Prostate gland (tissue), 2 donors: ENCODE data around the gene DECR2. TPM values are rescaled to one million over a fixed set of nuclear protein-coding genes. Genes with fewer than 3 reads are reported as not detected.

Experiments used
- DNase-seq: peaks from one replicate; pipeline ENCODE4 v3.0.0-alpha.2; 2019; ENCODE audit warnings: low spot score
- H3K27ac ChIP-seq, 2 donors: fragments of 200-600 bp; sonication (generic); 2 replicates each; pipeline ENCODE4 v1.5.1; 2017 to 2019
- H3K27me3 ChIP-seq: fragments of 200-600 bp; sonication (generic); replicated peaks from 2 replicates; pipeline ENCODE4 v1.5.1; 2019; ENCODE audit not compliant: insufficient read depth
- H3K36me3 ChIP-seq, 2 donors: fragments of 200-600 bp; sonication (generic); 1 replicate in 1 of 2; 2 replicates in 1 of 2; pipeline versions ENCODE4 v1.5.1 to v1.8.1; 2017 to 2019
- H3K4me1 ChIP-seq: fragments of 200-600 bp; sonication (generic); replicated peaks from 2 replicates; pipeline ENCODE4 v1.5.1; 2019
- H3K4me3 ChIP-seq, 2 donors: fragments of 200-600 bp; sonication (generic); 2 replicates each; pipeline ENCODE4 v1.5.1; 2017 to 2019
- H3K9me3 ChIP-seq: fragments of 200-600 bp; sonication (generic); 2 replicates; pipeline ENCODE4 v1.5.1; 2017
- CTCF ChIP-seq, 4 experiments: fragments of 200-600 bp in 2 of 4; fragments of 450-650 bp in 2 of 4; sonication (generic) in 2 of 4; IDR thresholded peaks; 1 replicate in 3 of 4; 2 replicates in 1 of 4; pipeline ENCODE4 v1.5.1; 2016 to 2019; ENCODE audit warnings: antibody characterized with exemption in 4 of 4, mild to moderate bottlenecking in 2 of 4, moderate library complexity in 2 of 4
- POLR2A ChIP-seq: fragments of 450-650 bp; IDR thresholded peaks from one replicate; pipeline ENCODE4 v1.6.1; 2016; ENCODE audit warnings: antibody characterized with exemption, mild to moderate bottlenecking
- POLR2AphosphoS5 ChIP-seq: sonication (generic); formaldehyde crosslinking; IDR thresholded peaks from one replicate; pipeline ENCODE4 v1.6.1; 2017; ENCODE audit warnings: antibody characterized with exemption
- WGBS: methylation state at CpG from one replicate; pipeline ENCODE4 v1.1.5; 2018; 5-methylcytosine and 5-hydroxymethylcytosine counted together
- intact Hi-C: fragments of 100-400 bp; cut with DNase I; formaldehyde crosslinking; loops from one replicate; pipeline ENCODE4 v1.14.2; 2022
- total RNA-seq, 2 donors: library from RNA; depleted of rRNA; stranded (reverse); fragments of >200 nt; gene quantifications; one replicate each; pipeline ENCODE4 v1.1.0, GENCODE V29; 2016

The DECR2 gene
- total RNA-seq, 2 donors from 2014 or later: 23.7 to 38.5 TPM

- TF ChIP-seq POLR2AphosphoS5: no peak
- TF ChIP-seq POLR2A: no peak
- TF ChIP-seq CTCF (IDR thresholded peaks at IDR 0.05): no peak
- H3K27ac ChIP-seq: no peak overlapping the region
- no peaks in the 10 kb centered on the region for H3K36me3 ChIP-seq
- no peaks in the 10 kb centered on the region for H3K9me3 ChIP-seq
- 95% methylated on average over 7 of the region's 7 CpGs for WGBS
- no peaks in the 10 kb centered on the region for H3K4me1 ChIP-seq
- no peak overlapping the region for H3K4me3 ChIP-seq
- no peaks in the 10 kb centered on the region for H3K27me3 ChIP-seq
- intact Hi-C loops: no loop called here
- DNase-seq: no peak
Observed at GRCh38 chr16:392450-393030, 9.1 kb upstream of the DECR2 start.

GRCh38 chr16:396199-396598, 5.5 kb upstream of the DECR2 start:
- peak overlapping the region; percentile 76 to 93 for H3K27ac ChIP-seq
- no peak overlapping the region for H3K4me3 ChIP-seq
- intact Hi-C loops: no loop called here
- H3K36me3 ChIP-seq: no peaks in the 10 kb centered on the region
- no peak for TF ChIP-seq POLR2AphosphoS5
- no peak for TF ChIP-seq POLR2A
- TF ChIP-seq CTCF (IDR thresholded peaks at IDR 0.05): no peak
- no peaks in the 10 kb centered on the region for H3K9me3 ChIP-seq
- peaks cover 11% of the 10 kb centered on the region for H3K4me1 ChIP-seq
- H3K27me3 ChIP-seq: no peaks in the 10 kb centered on the region
- 19% methylated on average over 3 of the region's 3 CpGs for WGBS
- no peak for DNase-seq

- no peak for DNase-seq
- Histone ChIP-seq H3K27ac (peak overlapping the region; percentile 76 to 93), H3K9me3 (no peaks in the 10 kb centered on the region), H3K4me3 (peak overlapping the region; percentile 66 to 83), H3K4me1 (peaks cover 11% of the 10 kb centered on the region), H3K27me3 (no peaks in the 10 kb centered on the region), H3K36me3 (no peaks in the 10 kb centered on the region)
- intact Hi-C loops: no loop called here
- 2% methylated on average over 22 of the region's 22 CpGs for WGBS
- TF ChIP-seq POLR2A: no peak
- no peak for TF ChIP-seq CTCF (IDR thresholded peaks at IDR 0.05)
- no peak for TF ChIP-seq POLR2AphosphoS5
Observed at GRCh38 chr16:396605-397004, 5.1 kb upstream of the DECR2 start.

GRCh38 chr16:397135-397661, 4.5 kb upstream of the DECR2 start, which contains the start of gene NME4:
Gene NME4 (plus strand): TSS chr16:397199. CDS start chr16:397223, 24 bp downstream.
- H3K4me3 ChIP-seq: peak within 1 kb of the TSS; percentile 66 to 83
- no peak for DNase-seq
- H3K4me1 ChIP-seq: peaks cover 11% of the 10 kb centered on the region
- intact Hi-C loops: no loop called here
- no peaks in the 10 kb centered on the region for H3K27me3 ChIP-seq
- no peaks in the 10 kb centered on the region for H3K36me3 ChIP-seq
- WGBS: under 1% methylated on average over 35 of the region's 75 CpGs
- TF ChIP-seq POLR2AphosphoS5 (no peak), CTCF (IDR thresholded peaks at IDR 0.05) (no peak), POLR2A (no peak)
- H3K27ac ChIP-seq: peak within 1 kb of the TSS; percentile 76 to 93
- H3K9me3 ChIP-seq: no peaks in the 10 kb centered on the region

GRCh38 chr16:397736-398332, 3.9 kb upstream of the DECR2 start:
- 18% methylated on average over 25 of the region's 29 CpGs for WGBS
- H3K4me1 ChIP-seq: peaks cover 11% of the 10 kb centered on the region
- peak overlapping the region; percentile 66 to 83 for H3K4me3 ChIP-seq
- H3K27me3 ChIP-seq: no peaks in the 10 kb centered on the region
- intact Hi-C loops: no loop called here
- no peaks in the 10 kb centered on the region for H3K36me3 ChIP-seq
- peak overlapping the region; percentile 76 to 93 for H3K27ac ChIP-seq
- TF ChIP-seq POLR2A (no peak), POLR2AphosphoS5 (no peak), CTCF (IDR thresholded peaks at IDR 0.05) (peak in 3 of 4 experiments; percentile 21 to 74 (median 68))
- DNase-seq: peak; percentile 82
- no peaks in the 10 kb centered on the region for H3K9me3 ChIP-seq
